ENCODE data around the gene ATN1.

ATN1 gene

GRCh38 chr12:6962285-6963015 is 34.7 kb downstream of the ATN1 start:
- H3K27ac ChIP-seq (replicated peaks), result peak overlapping the region; percentile 99
- peak in 1 of 2 experiments; percentile 66 for DNase-seq (ENCODE audit: low read depth in 1 of 2, low spot score in 1 of 2)
- TF ChIP-seq GABPA (IDR thresholded peaks at IDR 0.05; ENCODE audit: low read depth) (no peak), POLR2AphosphoS5 (IDR thresholded peaks at IDR 0.05; ENCODE audit: low read depth) (peak; percentile 8; the same call in 1 of the 2 replicates)
- no peaks in the 10 kb centered on the region for H3K27me3 ChIP-seq (ENCODE audit: insufficient read depth, poor library complexity, severe bottlenecking)
- H3K4me3 ChIP-seq (replicated peaks; ENCODE audit: insufficient read depth, low read length), result no peak overlapping the region

GRCh38 chr12:6963016-6963731 is 35.4 kb downstream of the ATN1 start:
- Histone ChIP-seq H3K4me3 (replicated peaks; ENCODE audit: insufficient read depth, low read length) (no peak overlapping the region), H3K27ac (replicated peaks) (peak overlapping the region; percentile 99), H3K27me3 (ENCODE audit: insufficient read depth, poor library complexity, severe bottlenecking) (no peaks in the 10 kb centered on the region)
- no peak for DNase-seq (ENCODE audit: low read depth in 1 of 2, low spot score in 1 of 2)
- TF ChIP-seq REST (IDR thresholded peaks at IDR 0.05; ENCODE audit: insufficient replicate concordance, low read depth), result no peak
- TF ChIP-seq SPI1 (IDR thresholded peaks at IDR 0.05; ENCODE audit: borderline replicate concordance, low read depth), result no peak
- no peak for TF ChIP-seq POLR2AphosphoS5 (IDR thresholded peaks at IDR 0.05; ENCODE audit: low read depth)
- TF ChIP-seq GABPA (IDR thresholded peaks at IDR 0.05; ENCODE audit: low read depth), result no peak
- no peak for TF ChIP-seq CTCF (IDR thresholded peaks at IDR 0.05; ENCODE audit: insufficient read depth, low read length)

- DNase-seq (ENCODE audit: low read depth in 1 of 2, low spot score in 1 of 2), result no peak
- Histone ChIP-seq H3K27me3 (ENCODE audit: insufficient read depth, poor library complexity, severe bottlenecking) (no peaks in the 10 kb centered on the region), H3K4me3 (replicated peaks; ENCODE audit: insufficient read depth, low read length) (no peak overlapping the region), H3K27ac (replicated peaks) (peak overlapping the region; percentile 50)
- no peak for TF ChIP-seq CTCF (IDR thresholded peaks at IDR 0.05; ENCODE audit: insufficient read depth, low read length)
- no peak for TF ChIP-seq GABPA (IDR thresholded peaks at IDR 0.05; ENCODE audit: low read depth)
- no peak for TF ChIP-seq SPI1 (IDR thresholded peaks at IDR 0.05; ENCODE audit: borderline replicate concordance, low read depth)
- TF ChIP-seq POLR2AphosphoS5 (IDR thresholded peaks at IDR 0.05; ENCODE audit: low read depth), result no peak; the same call in 1 of the 2 replicates
- TF ChIP-seq REST (IDR thresholded peaks at IDR 0.05; ENCODE audit: insufficient replicate concordance, low read depth), result no peak
Observed at GRCh38 chr12:6963791-6964413, 36.1 kb downstream of the ATN1 start.

- no peaks in the 10 kb centered on the region for H3K27me3 ChIP-seq (ENCODE audit: insufficient read depth, poor library complexity, severe bottlenecking)
- no peak for DNase-seq (ENCODE audit: low read depth in 1 of 2, low spot score in 1 of 2)
- no peak for TF ChIP-seq POLR2AphosphoS5 (IDR thresholded peaks at IDR 0.05; ENCODE audit: low read depth)
- H3K4me3 ChIP-seq (replicated peaks; ENCODE audit: insufficient read depth, low read length), result no peak overlapping the region
- H3K27ac ChIP-seq (replicated peaks), result peak overlapping the region; percentile 50
Observed at GRCh38 chr12:6964605-6965025, 36.9 kb downstream of the ATN1 start.
